ENCODE results near the gene MYOT. TPM values are rescaled to one million over a fixed set of nuclear protein-coding genes. Genes with fewer than 3 reads are reported as not detected.

MYOT gene
- total RNA-seq, 1 donor from 2014 or later, result 5.4 TPM

- no peaks in the 10 kb centered on the region for H3K36me3 ChIP-seq
- H3K27me3 ChIP-seq, result no peaks in the 10 kb centered on the region
- no peak overlapping the region for H3K4me3 ChIP-seq
- no peak for DNase-seq (ENCODE audit: extremely low spot score in 2 of 2)
- TF ChIP-seq CTCF (IDR thresholded peaks at IDR 0.05), result no peak
- no peak for TF ChIP-seq POLR2A (IDR thresholded peaks at IDR 0.05)
- TF ChIP-seq POLR2AphosphoS5 (IDR thresholded peaks at IDR 0.05; ENCODE audit: insufficient read depth in 1 of 2, low read depth in 1 of 2), result no peak
- H3K27ac ChIP-seq, result no peak overlapping the region
- no peaks in the 10 kb centered on the region for H3K4me1 ChIP-seq
- intact Hi-C loops (cut with DNase I), result no loop called here
- no peaks in the 10 kb centered on the region for H3K9me3 ChIP-seq
Measured at GRCh38 chr5:137871571-137871970, 3.9 kb downstream of the MYOT start.

- DNase-seq (ENCODE audit: extremely low spot score in 2 of 2), result no peak
- intact Hi-C loops (cut with DNase I), result no loop called here
- Histone ChIP-seq H3K27me3 (no peaks in the 10 kb centered on the region), H3K9me3 (no peaks in the 10 kb centered on the region), H3K4me3 (no peak overlapping the region), H3K27ac (no peak overlapping the region), H3K4me1 (no peaks in the 10 kb centered on the region), H3K36me3 (no peaks in the 10 kb centered on the region)
- TF ChIP-seq POLR2AphosphoS5 (IDR thresholded peaks at IDR 0.05; ENCODE audit: insufficient read depth in 1 of 2, low read depth in 1 of 2) (no peak), CTCF (IDR thresholded peaks at IDR 0.05) (no peak), POLR2A (IDR thresholded peaks at IDR 0.05) (no peak)
Measured at GRCh38 chr5:137872466-137872865, 4.8 kb downstream of the MYOT start.

- Histone ChIP-seq H3K4me3 (no peak overlapping the region), H3K4me1 (no peaks in the 10 kb centered on the region), H3K9me3 (no peaks in the 10 kb centered on the region), H3K27me3 (no peaks in the 10 kb centered on the region), H3K27ac (no peak overlapping the region), H3K36me3 (no peaks in the 10 kb centered on the region)
- intact Hi-C loops (cut with DNase I), result no loop called here
- TF ChIP-seq CTCF (IDR thresholded peaks at IDR 0.05) (no peak), POLR2A (IDR thresholded peaks at IDR 0.05) (no peak), POLR2AphosphoS5 (IDR thresholded peaks at IDR 0.05; ENCODE audit: insufficient read depth in 1 of 2, low read depth in 1 of 2) (no peak)
- DNase-seq (ENCODE audit: extremely low spot score in 2 of 2), result no peak
Measured at GRCh38 chr5:137876101-137876500, 8.4 kb downstream of the MYOT start.

GRCh38 chr5:137880313-137880712 is 12.7 kb downstream of the MYOT start:
- Histone ChIP-seq H3K36me3 (no peaks in the 10 kb centered on the region), H3K4me1 (no peaks in the 10 kb centered on the region), H3K9me3 (no peaks in the 10 kb centered on the region), H3K27me3 (no peaks in the 10 kb centered on the region), H3K4me3 (no peak overlapping the region), H3K27ac (peak overlapping the region; percentile 7)
- DNase-seq (ENCODE audit: extremely low spot score in 2 of 2), result no peak
- intact Hi-C loops (cut with DNase I), result no loop called here
- no peak for TF ChIP-seq POLR2A (IDR thresholded peaks at IDR 0.05)
- no peak for TF ChIP-seq CTCF (IDR thresholded peaks at IDR 0.05)
- peak in 1 of 2 donors; percentile 77 for TF ChIP-seq POLR2AphosphoS5 (IDR thresholded peaks at IDR 0.05; ENCODE audit: insufficient read depth in 1 of 2, low read depth in 1 of 2)

- Histone ChIP-seq H3K9me3 (no peaks in the 10 kb centered on the region), H3K4me3 (no peak overlapping the region), H3K36me3 (no peaks in the 10 kb centered on the region), H3K4me1 (peaks cover 25% of the 10 kb centered on the region), H3K27ac (peak overlapping the region; percentile 78), H3K27me3 (no peaks in the 10 kb centered on the region)
- TF ChIP-seq POLR2AphosphoS5 (IDR thresholded peaks at IDR 0.05; ENCODE audit: insufficient read depth in 1 of 2, low read depth in 1 of 2) (no peak), CTCF (IDR thresholded peaks at IDR 0.05) (no peak), POLR2A (IDR thresholded peaks at IDR 0.05) (no peak)
- DNase-seq (ENCODE audit: extremely low spot score in 2 of 2), result no peak
- intact Hi-C loops (cut with DNase I), result loop anchor here (5.0 kb wide), 1 partner anchor 439 kb away; no protein-coding TSS in a partner anchor
Measured at GRCh38 chr5:137887831-137888230, 20.2 kb downstream of the MYOT start.
